Type B pancreatic cell (in vitro differentiated cells): Measurements from ENCODE around the gene GPATCH3. TPM values are rescaled to one million over a fixed set of nuclear protein-coding genes. Genes with fewer than 3 reads are reported as not detected.
"Not testable (repeated sequence)": the region's sequence is repeated elsewhere in the genome, so short reads cannot be mapped to it uniquely, and the experiment has no call there.

Experiments used
- DNase-seq: peaks from one replicate; pipeline ENCODE4 v3.0.0; 2021; ENCODE audit warnings: mixed read lengths; ENCODE audit not compliant: unreplicated experiment; ENCODE audit errors: extremely low spot score
- H3K27ac Mint-ChIP-seq: 2 replicates; pipeline ENCODE4 v1.8.0; 2021; ENCODE audit warnings: mild to moderate bottlenecking, mixed read lengths
- H3K27me3 Mint-ChIP-seq: 2 replicates; pipeline ENCODE4 v1.8.0; 2021; ENCODE audit warnings: mixed read lengths
- H3K36me3 Mint-ChIP-seq: 2 replicates; pipeline ENCODE4 v1.8.0; 2021; ENCODE audit warnings: mixed read lengths
- H3K4me1 Mint-ChIP-seq: one replicate; pipeline ENCODE4 v1.8.0; 2021; ENCODE audit warnings: mixed read lengths; ENCODE audit not compliant: unreplicated experiment
- H3K4me3 Mint-ChIP-seq: 2 replicates; pipeline ENCODE4 v1.8.0; 2021; ENCODE audit warnings: mild to moderate bottlenecking, mixed read lengths
- H3K9me3 Mint-ChIP-seq: 2 replicates; pipeline ENCODE4 v1.8.0; 2021; ENCODE audit warnings: mixed read lengths
- long read RNA-seq: library from polyadenylated mRNA; unstranded; transcript quantifications from one replicate; pipeline ENCODE4 v2.0.0, GENCODE V29; 2020
- total RNA-seq: library from RNA; stranded (reverse); gene quantifications from 2 replicates; pipeline ENCODE4 v1.2.1, GENCODE V29; 2021; ENCODE audit warnings: low replicate concordance
- TF ChIP-seq, protein P1 (sequence below): fragments of 200-600 bp; sonication (generic); conservative IDR thresholded peaks from 2 replicates; pipeline ENCODE4 v1.5.0; 2021; ENCODE audit warnings: antibody characterized with exemption, mild to moderate bottlenecking

Gene GPATCH3, protein sequence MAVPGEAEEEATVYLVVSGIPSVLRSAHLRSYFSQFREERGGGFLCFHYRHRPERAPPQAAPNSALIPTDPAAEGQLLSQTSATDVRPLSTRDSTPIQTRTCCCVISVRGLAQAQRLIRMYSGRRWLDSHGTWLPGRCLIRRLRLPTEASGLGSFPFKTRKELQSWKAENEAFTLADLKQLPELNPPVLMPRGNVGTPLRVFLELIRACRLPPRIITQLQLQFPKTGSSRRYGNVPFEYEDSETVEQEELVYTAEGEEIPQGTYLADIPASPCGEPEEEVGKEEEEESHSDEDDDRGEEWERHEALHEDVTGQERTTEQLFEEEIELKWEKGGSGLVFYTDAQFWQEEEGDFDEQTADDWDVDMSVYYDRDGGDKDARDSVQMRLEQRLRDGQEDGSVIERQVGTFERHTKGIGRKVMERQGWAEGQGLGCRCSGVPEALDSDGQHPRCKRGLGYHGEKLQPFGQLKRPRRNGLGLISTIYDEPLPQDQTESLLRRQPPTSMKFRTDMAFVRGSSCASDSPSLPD
- total RNA-seq, result 19.2 and 23.7 TPM in 2 replicates
- long read RNA-seq, transcript GPATCH3-201 (7 exons, 2,123 nt), result major isoform, 39 of 42 reads
- long read RNA-seq, partial matches to known transcripts, result 0 of 42 reads
- long read RNA-seq, other reads (novel, unspliced or antisense), result 3 of 42 reads

DNA sequence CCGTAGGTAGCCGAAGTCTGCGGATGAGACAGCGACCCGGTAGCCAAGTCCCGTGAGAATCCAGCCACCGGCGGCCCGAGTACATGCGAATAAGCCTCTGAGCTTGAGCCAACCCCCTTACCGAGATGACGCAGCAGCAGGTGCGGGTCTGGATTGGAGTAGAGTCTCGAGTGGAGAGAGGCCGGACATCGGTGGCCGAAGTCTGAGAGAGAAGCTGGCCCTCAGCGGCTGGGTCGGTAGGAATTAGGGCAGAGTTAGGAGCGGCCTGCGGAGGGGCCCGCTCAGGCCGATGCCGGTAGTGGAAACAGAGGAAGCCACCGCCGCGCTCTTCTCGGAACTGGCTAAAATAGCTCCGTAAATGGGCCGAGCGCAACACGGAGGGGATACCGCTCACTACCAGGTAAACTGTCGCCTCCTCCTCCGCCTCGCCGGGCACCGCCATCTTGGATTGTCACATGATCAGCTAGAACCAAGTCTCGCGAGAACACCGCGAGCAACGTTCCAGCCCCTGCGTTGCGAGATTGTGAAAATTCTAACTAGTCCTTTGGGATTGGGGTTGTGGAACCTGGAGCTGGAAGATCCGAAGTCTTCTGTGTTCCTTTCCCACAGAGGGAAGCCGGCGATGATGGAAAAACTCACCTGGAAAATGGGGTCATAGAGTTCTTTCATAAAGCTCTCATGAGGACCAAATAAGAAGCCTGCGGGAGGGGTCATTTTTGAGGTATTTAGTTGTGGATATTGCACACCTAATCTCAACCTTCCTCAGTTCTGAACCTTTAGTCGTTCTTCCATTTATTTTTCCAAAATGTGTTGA lies at the start of gene GPATCH3:
Gene GPATCH3 (minus strand): TSS at position 467 of the 814 bp plus-strand sequence. CDS start 25 bp downstream, at position 442.
- peak within 1 kb of the TSS; percentile 95 for H3K27ac Mint-ChIP-seq
- peak within 1 kb of the TSS; percentile 94 for H3K4me3 Mint-ChIP-seq
- TF ChIP-seq, protein P1, sequence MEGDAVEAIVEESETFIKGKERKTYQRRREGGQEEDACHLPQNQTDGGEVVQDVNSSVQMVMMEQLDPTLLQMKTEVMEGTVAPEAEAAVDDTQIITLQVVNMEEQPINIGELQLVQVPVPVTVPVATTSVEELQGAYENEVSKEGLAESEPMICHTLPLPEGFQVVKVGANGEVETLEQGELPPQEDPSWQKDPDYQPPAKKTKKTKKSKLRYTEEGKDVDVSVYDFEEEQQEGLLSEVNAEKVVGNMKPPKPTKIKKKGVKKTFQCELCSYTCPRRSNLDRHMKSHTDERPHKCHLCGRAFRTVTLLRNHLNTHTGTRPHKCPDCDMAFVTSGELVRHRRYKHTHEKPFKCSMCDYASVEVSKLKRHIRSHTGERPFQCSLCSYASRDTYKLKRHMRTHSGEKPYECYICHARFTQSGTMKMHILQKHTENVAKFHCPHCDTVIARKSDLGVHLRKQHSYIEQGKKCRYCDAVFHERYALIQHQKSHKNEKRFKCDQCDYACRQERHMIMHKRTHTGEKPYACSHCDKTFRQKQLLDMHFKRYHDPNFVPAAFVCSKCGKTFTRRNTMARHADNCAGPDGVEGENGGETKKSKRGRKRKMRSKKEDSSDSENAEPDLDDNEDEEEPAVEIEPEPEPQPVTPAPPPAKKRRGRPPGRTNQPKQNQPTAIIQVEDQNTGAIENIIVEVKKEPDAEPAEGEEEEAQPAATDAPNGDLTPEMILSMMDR, result no peak
- peaks cover 19% of the 10 kb centered on the region for H3K4me1 Mint-ChIP-seq
- no peaks in the 10 kb centered on the region for H3K9me3 Mint-ChIP-seq
- peaks cover 9% of the 10 kb centered on the region for H3K36me3 Mint-ChIP-seq
- peak; percentile 91 for DNase-seq
- no peaks in the 10 kb centered on the region for H3K27me3 Mint-ChIP-seq

DNA sequence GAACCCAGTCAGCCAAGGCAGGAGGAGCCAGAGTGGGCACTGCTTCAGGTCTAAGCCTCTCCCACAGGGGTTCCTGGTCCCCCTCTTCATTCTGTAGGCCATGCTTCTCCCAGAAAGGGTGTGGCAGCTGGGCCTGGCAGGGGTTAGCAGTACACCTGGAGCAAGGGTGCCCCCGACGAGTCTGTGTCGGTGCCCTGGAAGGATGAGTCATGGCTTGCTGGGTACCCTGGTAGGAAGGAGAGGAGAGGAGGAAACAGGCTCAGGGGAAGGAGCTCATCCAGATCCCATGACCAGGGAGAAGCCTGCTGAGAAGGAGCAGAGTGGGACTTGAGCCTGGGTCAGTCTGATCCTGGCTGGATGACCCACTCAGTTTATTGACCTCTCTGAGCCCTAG lies 49.7 kb upstream of the GPATCH3 start:
- Mint-ChIP-seq H3K27me3 (no peaks in the 10 kb centered on the region), H3K27ac (no peak overlapping the region), H3K9me3 (no peaks in the 10 kb centered on the region), H3K4me1 (peaks cover 5% of the 10 kb centered on the region), H3K4me3 (no peak overlapping the region), H3K36me3 (peaks cover 11% of the 10 kb centered on the region)
- TF ChIP-seq, protein P1, result no peak
- DNase-seq, result no peak

DNA sequence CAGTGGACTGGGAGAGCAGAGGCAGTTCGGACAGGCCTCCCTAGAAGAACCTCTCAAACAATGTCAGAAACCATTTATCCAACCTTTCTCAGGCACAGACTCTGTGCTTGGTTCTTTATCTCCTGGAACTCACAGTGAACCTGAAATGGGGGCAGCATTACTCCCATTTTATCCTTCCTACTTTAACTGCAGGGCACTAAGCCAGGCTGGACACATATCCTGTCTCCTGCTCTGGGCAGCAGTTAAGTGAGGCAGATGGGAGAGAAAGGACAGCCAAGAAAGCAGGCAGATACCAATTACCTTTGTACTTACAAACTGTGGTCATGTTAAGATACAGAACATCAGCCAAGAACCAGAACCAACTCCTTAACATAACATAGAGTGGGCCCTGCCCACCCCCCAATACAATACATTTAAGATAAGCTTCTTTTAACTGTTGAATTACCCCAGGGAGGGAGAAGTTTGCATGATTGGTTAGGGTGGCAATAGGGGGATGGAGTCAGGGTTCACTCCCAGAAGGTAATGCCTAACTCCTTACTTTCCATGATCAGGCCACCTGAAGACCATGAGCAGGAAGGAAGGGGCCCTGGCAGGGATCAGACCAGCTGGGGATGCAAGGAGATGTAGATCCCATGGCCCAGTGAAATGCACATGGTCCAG lies 49.1 kb upstream of the GPATCH3 start:
- Mint-ChIP-seq H3K36me3 (peaks cover 12% of the 10 kb centered on the region), H3K4me1 (peaks cover 5% of the 10 kb centered on the region)

DNA sequence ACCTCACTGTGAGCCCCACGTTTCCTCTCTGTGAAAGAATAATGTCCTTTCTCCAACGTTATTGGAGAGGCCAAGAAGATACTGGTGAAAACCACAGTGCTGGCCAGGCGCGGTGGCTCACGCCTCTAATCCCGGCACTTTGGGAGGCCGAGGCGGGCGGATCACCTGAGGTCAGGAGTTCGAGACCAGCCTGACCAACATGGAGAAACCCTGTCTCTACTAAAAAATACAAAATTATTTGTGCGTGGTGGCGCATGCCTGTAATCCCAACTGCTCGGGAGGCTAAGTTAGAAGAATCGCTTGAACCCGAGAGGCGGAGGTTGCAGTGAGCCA lies 48.4 kb upstream of the GPATCH3 start:
- not testable (repeated sequence) for H3K27me3 Mint-ChIP-seq, H3K4me3 Mint-ChIP-seq, H3K9me3 Mint-ChIP-seq, H3K4me1 Mint-ChIP-seq, H3K27ac Mint-ChIP-seq, DNase-seq
- peaks cover 12% of the 10 kb centered on the region for H3K36me3 Mint-ChIP-seq

More for the DNA sequence above, 49.1 kb upstream of the GPATCH3 start:
- TF ChIP-seq, protein P1, result no peak
- Mint-ChIP-seq H3K4me3 (no peak overlapping the region), H3K27me3 (no peaks in the 10 kb centered on the region), H3K9me3 (no peaks in the 10 kb centered on the region), H3K27ac (peak overlapping the region; percentile 33)
- no peak for DNase-seq

DNA sequence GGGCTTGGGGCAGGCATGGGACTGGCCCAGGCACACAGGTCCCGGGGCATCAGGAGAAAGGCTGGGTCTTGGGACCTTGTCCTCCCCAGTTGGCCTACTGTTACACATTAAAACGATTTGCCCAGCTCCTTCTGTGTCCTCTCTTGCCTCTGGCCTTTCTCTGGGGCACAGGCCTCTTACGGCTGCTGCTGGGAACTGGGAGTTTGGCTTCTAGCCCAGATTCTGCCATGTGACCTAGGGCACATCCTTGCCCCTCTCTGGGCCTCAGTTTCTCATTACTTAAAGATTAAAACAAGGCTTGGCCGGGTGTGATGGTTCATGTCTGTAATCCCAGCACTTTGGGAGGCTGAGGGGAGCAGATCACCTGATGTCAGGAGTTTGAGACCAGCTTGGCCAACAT lies 46.0 kb upstream of the GPATCH3 start:
- DNase-seq, result no peak
- Mint-ChIP-seq H3K27ac (no peak overlapping the region), H3K4me3 (no peak overlapping the region), H3K9me3 (no peaks in the 10 kb centered on the region), H3K4me1 (peaks cover 5% of the 10 kb centered on the region), H3K27me3 (no peaks in the 10 kb centered on the region), H3K36me3 (peaks cover 26% of the 10 kb centered on the region)
- TF ChIP-seq, protein P1, result no peak
